ENCODE data around the gene FGD2. TPM values are rescaled to one million over a fixed set of nuclear protein-coding genes. Genes with fewer than 3 reads are reported as not detected.

FGD2 gene
- total RNA-seq, 1 donor from 2014 or later: not detected

DNA sequence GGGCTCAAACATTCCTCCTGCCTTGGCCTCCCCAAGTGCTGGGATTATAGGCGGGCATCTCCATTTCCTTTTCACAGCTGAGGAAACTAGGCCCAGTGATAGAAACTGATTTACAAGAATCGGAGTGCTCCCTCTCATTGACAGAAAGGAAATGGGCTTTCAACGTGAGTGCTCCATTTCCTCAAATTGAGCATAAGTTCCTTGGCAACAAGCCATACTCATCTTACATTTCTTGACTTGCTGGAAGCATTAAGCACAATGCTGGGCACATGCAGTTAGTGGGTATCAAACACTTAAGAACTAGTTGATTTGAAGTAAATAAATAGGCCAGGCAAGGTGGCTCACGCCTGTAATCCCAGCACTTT lies 54.7 kb downstream of the FGD2 start:
- no peak overlapping the region for H3K4me3 Mint-ChIP-seq
- H3K36me3 Mint-ChIP-seq (ENCODE audit: low read depth): no peaks in the 10 kb centered on the region
- H3K27ac Mint-ChIP-seq (ENCODE audit: unreplicated experiment): no peak overlapping the region
- H3K9me3 Mint-ChIP-seq: no peaks in the 10 kb centered on the region
- TF ChIP-seq, protein P1, sequence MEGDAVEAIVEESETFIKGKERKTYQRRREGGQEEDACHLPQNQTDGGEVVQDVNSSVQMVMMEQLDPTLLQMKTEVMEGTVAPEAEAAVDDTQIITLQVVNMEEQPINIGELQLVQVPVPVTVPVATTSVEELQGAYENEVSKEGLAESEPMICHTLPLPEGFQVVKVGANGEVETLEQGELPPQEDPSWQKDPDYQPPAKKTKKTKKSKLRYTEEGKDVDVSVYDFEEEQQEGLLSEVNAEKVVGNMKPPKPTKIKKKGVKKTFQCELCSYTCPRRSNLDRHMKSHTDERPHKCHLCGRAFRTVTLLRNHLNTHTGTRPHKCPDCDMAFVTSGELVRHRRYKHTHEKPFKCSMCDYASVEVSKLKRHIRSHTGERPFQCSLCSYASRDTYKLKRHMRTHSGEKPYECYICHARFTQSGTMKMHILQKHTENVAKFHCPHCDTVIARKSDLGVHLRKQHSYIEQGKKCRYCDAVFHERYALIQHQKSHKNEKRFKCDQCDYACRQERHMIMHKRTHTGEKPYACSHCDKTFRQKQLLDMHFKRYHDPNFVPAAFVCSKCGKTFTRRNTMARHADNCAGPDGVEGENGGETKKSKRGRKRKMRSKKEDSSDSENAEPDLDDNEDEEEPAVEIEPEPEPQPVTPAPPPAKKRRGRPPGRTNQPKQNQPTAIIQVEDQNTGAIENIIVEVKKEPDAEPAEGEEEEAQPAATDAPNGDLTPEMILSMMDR (conservative IDR thresholded peaks at IDR 0.05): no peak
- peaks cover 14% of the 10 kb centered on the region for H3K4me1 Mint-ChIP-seq
- H3K27me3 Mint-ChIP-seq (ENCODE audit: low read depth): no peaks in the 10 kb centered on the region
- no peak for DNase-seq (ENCODE audit: low read depth, low spot score)

DNA sequence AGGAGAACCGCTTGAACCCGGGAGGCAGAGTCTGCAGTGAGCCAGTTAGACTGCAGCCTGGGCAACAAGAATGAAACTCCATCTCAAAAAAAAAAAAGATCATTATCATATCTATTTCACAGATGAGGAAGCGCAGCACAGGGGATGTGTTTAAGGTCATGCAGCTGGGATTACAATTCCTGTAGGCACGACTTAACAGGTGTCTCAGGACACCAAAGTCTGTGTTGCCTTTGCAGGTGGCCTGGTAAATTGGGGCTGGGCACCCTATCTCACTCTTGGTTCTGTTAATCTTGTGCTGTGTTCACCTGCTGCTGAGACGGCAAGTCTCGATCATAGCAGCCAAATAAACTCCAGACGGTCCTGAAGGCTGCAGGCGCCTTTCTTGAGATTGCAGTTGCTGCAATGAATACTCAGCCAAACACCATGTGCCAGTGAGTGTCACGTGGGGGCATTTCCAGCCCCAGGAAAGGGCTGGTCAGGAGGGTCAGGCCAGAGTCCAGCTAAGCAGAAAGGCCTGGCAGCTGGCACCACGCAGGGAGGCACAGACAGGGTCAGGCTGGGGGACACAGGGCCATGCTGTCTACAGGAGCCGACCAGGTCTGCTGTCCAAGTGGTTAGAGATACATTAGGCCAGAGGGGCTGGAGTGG lies 55.8 kb downstream of the FGD2 start:
- H3K4me3 Mint-ChIP-seq: no peak overlapping the region
- no peaks in the 10 kb centered on the region for H3K36me3 Mint-ChIP-seq (ENCODE audit: low read depth)
- TF ChIP-seq, protein P1 (conservative IDR thresholded peaks at IDR 0.05): no peak
- H3K27ac Mint-ChIP-seq (ENCODE audit: unreplicated experiment): no peak overlapping the region
- no peaks in the 10 kb centered on the region for H3K27me3 Mint-ChIP-seq (ENCODE audit: low read depth)
- no peaks in the 10 kb centered on the region for H3K9me3 Mint-ChIP-seq
- peaks cover 14% of the 10 kb centered on the region for H3K4me1 Mint-ChIP-seq
- no peak for DNase-seq (ENCODE audit: low read depth, low spot score)

DNA sequence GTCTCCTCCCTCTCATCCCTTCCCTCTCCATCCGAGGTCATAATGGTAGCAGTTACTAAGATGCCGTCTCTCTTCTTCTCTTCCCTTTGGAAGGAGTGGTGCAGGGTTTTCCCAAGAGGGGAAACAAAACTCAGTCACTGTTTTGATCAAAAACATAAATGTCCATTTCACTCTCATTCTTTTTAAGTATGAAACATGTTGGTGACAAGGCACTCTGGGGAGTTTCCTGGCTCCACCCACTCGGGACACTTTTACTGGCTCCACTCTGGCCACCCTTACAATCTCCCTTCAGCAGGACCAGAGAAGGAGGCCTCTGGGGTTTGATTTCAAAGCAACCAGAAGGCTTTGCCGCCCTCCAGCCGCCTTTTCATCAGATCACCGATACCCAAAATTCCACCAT lies 57.0 kb downstream of the FGD2 start:
- Mint-ChIP-seq H3K4me1 (peaks cover 14% of the 10 kb centered on the region), H3K27ac (ENCODE audit: unreplicated experiment) (no peak overlapping the region), H3K36me3 (ENCODE audit: low read depth) (no peaks in the 10 kb centered on the region), H3K9me3 (no peaks in the 10 kb centered on the region), H3K27me3 (ENCODE audit: low read depth) (no peaks in the 10 kb centered on the region), H3K4me3 (no peak overlapping the region)
- DNase-seq (ENCODE audit: low read depth, low spot score): no peak
- TF ChIP-seq, protein P1 (conservative IDR thresholded peaks at IDR 0.05): no peak

DNA sequence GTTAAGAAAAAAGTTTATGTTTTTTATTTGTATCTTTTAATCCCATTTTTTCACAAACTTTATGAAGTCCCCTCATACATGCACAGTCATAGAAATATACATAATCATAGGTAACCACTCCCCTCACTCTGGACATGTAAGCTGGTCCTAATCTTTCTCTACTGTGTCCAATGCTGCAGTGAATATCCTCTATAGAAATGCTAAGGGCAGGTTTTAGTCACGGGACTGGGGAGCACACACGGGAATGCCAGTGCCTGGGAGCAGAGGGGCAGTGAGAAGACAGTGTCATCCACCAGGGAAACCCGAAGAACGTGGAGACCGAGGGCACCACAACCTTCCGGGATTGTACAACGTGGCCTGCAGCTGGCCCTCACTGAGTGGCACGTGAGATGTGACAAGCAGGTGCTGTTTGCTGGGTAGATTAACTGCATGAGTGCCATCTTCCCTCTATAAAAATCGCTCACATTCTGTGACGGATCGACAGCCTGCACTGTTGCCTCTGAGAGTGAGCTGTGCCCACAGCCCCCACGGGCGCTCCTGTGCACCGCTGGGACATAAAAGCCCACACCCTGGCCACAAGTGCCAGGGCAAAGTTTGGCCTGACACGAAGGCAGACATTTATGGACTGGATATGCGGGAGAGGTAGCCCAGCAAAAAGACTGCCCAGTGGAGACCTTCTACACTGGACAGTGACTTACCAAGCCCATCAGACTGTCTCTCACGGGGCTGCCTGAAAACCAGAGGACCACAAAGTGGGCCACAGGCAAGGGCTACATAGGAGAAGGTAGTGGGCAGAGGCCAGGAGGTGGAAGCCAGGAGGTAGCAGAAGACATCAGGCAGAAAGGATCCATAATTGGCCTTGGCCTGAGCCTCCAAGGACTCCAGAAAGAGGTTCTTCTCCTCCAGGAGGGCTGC lies 63.2 kb downstream of the FGD2 start:
- Mint-ChIP-seq H3K27ac (ENCODE audit: unreplicated experiment) (no peak overlapping the region), H3K27me3 (ENCODE audit: low read depth) (no peaks in the 10 kb centered on the region), H3K4me1 (peaks cover 14% of the 10 kb centered on the region), H3K4me3 (no peak overlapping the region), H3K36me3 (ENCODE audit: low read depth) (no peaks in the 10 kb centered on the region), H3K9me3 (no peaks in the 10 kb centered on the region)
- DNase-seq (ENCODE audit: low read depth, low spot score): no peak
- TF ChIP-seq, protein P1 (conservative IDR thresholded peaks at IDR 0.05): no peak

DNA sequence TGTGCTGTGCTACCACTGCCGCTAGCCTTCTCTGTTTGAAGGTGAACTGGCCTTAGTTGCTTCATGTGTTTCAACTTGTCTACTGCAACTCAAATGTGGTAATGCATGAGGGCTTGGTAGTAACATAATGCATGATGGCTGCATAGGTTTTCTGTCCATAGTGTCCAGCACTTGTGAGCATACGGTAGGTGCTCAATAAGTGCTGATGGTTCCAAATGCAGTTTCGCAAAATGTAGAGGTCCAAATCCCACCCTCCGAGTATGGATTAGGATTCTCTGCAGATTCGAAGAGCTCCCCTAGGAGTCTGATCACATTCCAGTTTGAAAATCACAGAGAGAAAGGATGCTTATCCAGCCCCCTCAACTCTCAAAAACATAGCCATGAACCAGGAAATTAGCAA lies 64.2 kb downstream of the FGD2 start:
- peaks cover 14% of the 10 kb centered on the region for H3K4me1 Mint-ChIP-seq
- H3K4me3 Mint-ChIP-seq: no peak overlapping the region
- no peaks in the 10 kb centered on the region for H3K36me3 Mint-ChIP-seq (ENCODE audit: low read depth)
- H3K27ac Mint-ChIP-seq (ENCODE audit: unreplicated experiment): no peak overlapping the region
- TF ChIP-seq, protein P1 (conservative IDR thresholded peaks at IDR 0.05): no peak
- DNase-seq (ENCODE audit: low read depth, low spot score): no peak
- H3K9me3 Mint-ChIP-seq: no peaks in the 10 kb centered on the region
- H3K27me3 Mint-ChIP-seq (ENCODE audit: low read depth): no peaks in the 10 kb centered on the region

All from neural crest cell (in vitro differentiated cells).